Esophagus squamous epithelium (tissue), 4 donors: ENCODE measurements around the gene ZNF12.

Source experiments
- POLR2A ChIP-seq, 4 donors: fragments of 450-650 bp; IDR thresholded peaks; one replicate each; pipeline ENCODE4 v1.6.1; 2017; ENCODE audit warnings: antibody characterized with exemption in 4 of 4, mild to moderate bottlenecking in 4 of 4, moderate library complexity in 3 of 4
- TF ChIP-seq, protein P1 (sequence below), 6 experiments: fragments of 450-650 bp in 4 of 6; fragments of 200-600 bp in 2 of 6; sonication (generic) in 2 of 6; IDR thresholded peaks; one replicate each; pipeline ENCODE4 v1.5.1; 2016 to 2019; ENCODE audit warnings: antibody characterized with exemption in 6 of 6, mild to moderate bottlenecking in 4 of 6, moderate library complexity in 4 of 6

DNA sequence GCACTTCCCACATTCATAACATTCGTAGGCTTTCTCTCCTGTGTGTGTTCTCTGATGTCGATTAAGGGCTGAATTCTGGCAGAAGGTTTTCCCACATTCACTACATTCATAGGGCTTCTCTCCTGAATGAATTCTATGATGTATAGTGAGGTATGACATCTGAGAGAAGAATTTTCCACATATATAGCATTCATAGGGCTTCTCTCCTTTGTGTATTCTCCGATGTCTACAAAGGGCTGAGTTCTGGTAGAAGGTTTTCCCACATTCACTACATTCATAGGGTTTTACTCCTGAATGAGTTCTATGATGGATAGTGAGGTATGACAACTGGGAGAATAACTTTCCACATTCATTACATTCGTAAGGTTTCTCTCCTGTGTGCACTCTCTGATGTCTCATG, 15.6 kb downstream of the ZNF12 start:
- TF ChIP-seq, protein P1, sequence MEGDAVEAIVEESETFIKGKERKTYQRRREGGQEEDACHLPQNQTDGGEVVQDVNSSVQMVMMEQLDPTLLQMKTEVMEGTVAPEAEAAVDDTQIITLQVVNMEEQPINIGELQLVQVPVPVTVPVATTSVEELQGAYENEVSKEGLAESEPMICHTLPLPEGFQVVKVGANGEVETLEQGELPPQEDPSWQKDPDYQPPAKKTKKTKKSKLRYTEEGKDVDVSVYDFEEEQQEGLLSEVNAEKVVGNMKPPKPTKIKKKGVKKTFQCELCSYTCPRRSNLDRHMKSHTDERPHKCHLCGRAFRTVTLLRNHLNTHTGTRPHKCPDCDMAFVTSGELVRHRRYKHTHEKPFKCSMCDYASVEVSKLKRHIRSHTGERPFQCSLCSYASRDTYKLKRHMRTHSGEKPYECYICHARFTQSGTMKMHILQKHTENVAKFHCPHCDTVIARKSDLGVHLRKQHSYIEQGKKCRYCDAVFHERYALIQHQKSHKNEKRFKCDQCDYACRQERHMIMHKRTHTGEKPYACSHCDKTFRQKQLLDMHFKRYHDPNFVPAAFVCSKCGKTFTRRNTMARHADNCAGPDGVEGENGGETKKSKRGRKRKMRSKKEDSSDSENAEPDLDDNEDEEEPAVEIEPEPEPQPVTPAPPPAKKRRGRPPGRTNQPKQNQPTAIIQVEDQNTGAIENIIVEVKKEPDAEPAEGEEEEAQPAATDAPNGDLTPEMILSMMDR (IDR thresholded peaks at IDR 0.05) = no peak
- no peak for TF ChIP-seq POLR2A (IDR thresholded peaks at IDR 0.05)
